Neural crest cell (in vitro differentiated cells): Measurements from ENCODE around the gene PAPPA2. TPM values are rescaled to one million over a fixed set of nuclear protein-coding genes. Genes with fewer than 3 reads are reported as not detected.

Source experiments
- DNase-seq: peaks from one replicate; pipeline ENCODE4 v3.0.0; 2021; ENCODE audit warnings: low read depth, mixed read lengths, low spot score
- H3K27ac Mint-ChIP-seq: one replicate; pipeline ENCODE4 v1.8.0; 2021; ENCODE audit warnings: mild to moderate bottlenecking, mixed read lengths; ENCODE audit not compliant: unreplicated experiment
- H3K27me3 Mint-ChIP-seq: 2 replicates; pipeline ENCODE4 v1.8.0; 2021; ENCODE audit warnings: low read depth, mild to moderate bottlenecking, mixed read lengths
- H3K36me3 Mint-ChIP-seq: 2 replicates; pipeline ENCODE4 v1.8.0; 2021; ENCODE audit warnings: low read depth, mild to moderate bottlenecking, mixed read lengths
- H3K4me1 Mint-ChIP-seq: 2 replicates; pipeline ENCODE4 v1.8.0; 2021; ENCODE audit warnings: mixed read lengths
- H3K4me3 Mint-ChIP-seq: one replicate; pipeline ENCODE4 v1.8.0; 2021; ENCODE audit warnings: mild to moderate bottlenecking, mixed read lengths
- H3K9me3 Mint-ChIP-seq: 2 replicates; pipeline ENCODE4 v1.8.0; 2021; ENCODE audit warnings: mixed read lengths
- CTCF ChIP-seq: fragments of 200-600 bp; sonication (generic); conservative IDR thresholded peaks from 2 replicates; pipeline ENCODE4 v1.5.0; 2021; ENCODE audit warnings: antibody characterized with exemption, mild to moderate bottlenecking
- total RNA-seq: library from RNA; stranded (reverse); gene quantifications from 2 replicates; pipeline ENCODE4 v1.2.1, GENCODE V29; 2021

The PAPPA2 gene
- total RNA-seq, 1 donor from 2014 or later = 0.79 TPM

GRCh38 chr1:176522310-176522845 lies 59.4 kb downstream of the PAPPA2 start:
- Mint-ChIP-seq H3K36me3 (no peaks in the 10 kb centered on the region), H3K27me3 (no peaks in the 10 kb centered on the region), H3K27ac (no peak overlapping the region), H3K4me3 (no peak overlapping the region), H3K4me1 (no peaks in the 10 kb centered on the region), H3K9me3 (no peaks in the 10 kb centered on the region)
- TF ChIP-seq CTCF = no peak
- DNase-seq = no peak

GRCh38 chr1:176529395-176530090 lies 66.6 kb downstream of the PAPPA2 start:
- H3K36me3 Mint-ChIP-seq = no peaks in the 10 kb centered on the region
- no peak for DNase-seq
- no peaks in the 10 kb centered on the region for H3K4me1 Mint-ChIP-seq
- no peak for TF ChIP-seq CTCF
- no peak overlapping the region for H3K4me3 Mint-ChIP-seq
- peaks cover 10% of the 10 kb centered on the region for H3K27me3 Mint-ChIP-seq
- no peak overlapping the region for H3K27ac Mint-ChIP-seq
- H3K9me3 Mint-ChIP-seq = no peaks in the 10 kb centered on the region

- Mint-ChIP-seq H3K27me3 (peaks cover 14% of the 10 kb centered on the region), H3K4me3 (no peak overlapping the region), H3K36me3 (no peaks in the 10 kb centered on the region), H3K4me1 (no peaks in the 10 kb centered on the region), H3K27ac (no peak overlapping the region), H3K9me3 (no peaks in the 10 kb centered on the region)
- no peak for DNase-seq
- TF ChIP-seq CTCF = no peak
Observed at GRCh38 chr1:176531036-176531435, 68.1 kb downstream of the PAPPA2 start.

GRCh38 chr1:176531921-176532897 lies 69.2 kb downstream of the PAPPA2 start:
- no peak for TF ChIP-seq CTCF
- H3K4me1 Mint-ChIP-seq = no peaks in the 10 kb centered on the region
- no peaks in the 10 kb centered on the region for H3K36me3 Mint-ChIP-seq
- H3K4me3 Mint-ChIP-seq = no peak overlapping the region
- DNase-seq = no peak
- H3K27me3 Mint-ChIP-seq = peaks cover 14% of the 10 kb centered on the region
- H3K27ac Mint-ChIP-seq = peak overlapping the region; percentile 44
- no peaks in the 10 kb centered on the region for H3K9me3 Mint-ChIP-seq

GRCh38 chr1:176533020-176533419 lies 70.0 kb downstream of the PAPPA2 start:
- no peak for TF ChIP-seq CTCF
- no peaks in the 10 kb centered on the region for H3K4me1 Mint-ChIP-seq
- no peaks in the 10 kb centered on the region for H3K9me3 Mint-ChIP-seq
- no peaks in the 10 kb centered on the region for H3K36me3 Mint-ChIP-seq
- no peak overlapping the region for H3K27ac Mint-ChIP-seq
- H3K27me3 Mint-ChIP-seq = peaks cover 14% of the 10 kb centered on the region
- H3K4me3 Mint-ChIP-seq = no peak overlapping the region
- DNase-seq = no peak
